Mesendoderm (in vitro differentiated cells): ENCODE results near the gene TEX51.

Experiments
- DNase-seq: peaks from one replicate; pipeline ENCODE4 v3.0.0; 2013
- H2AK5ac ChIP-seq: 2 replicates; pipeline ENCODE4 v1.6.1; 2013; ENCODE audit warnings: low read length, inconsistent platforms
- H2BK120ac ChIP-seq: 2 replicates; pipeline ENCODE4 v1.6.1; 2013; ENCODE audit warnings: low read depth, mild to moderate bottlenecking, low read length, moderate library complexity, mixed read lengths
- H2BK15ac ChIP-seq: replicated peaks from 2 replicates; pipeline ENCODE4 v1.6.1; 2013; ENCODE audit warnings: low read depth, mild to moderate bottlenecking, moderate library complexity
- H2BK5ac ChIP-seq: 2 replicates; pipeline ENCODE4 v1.6.1; 2013; ENCODE audit warnings: low read length, inconsistent platforms
- H3K18ac ChIP-seq: 2 replicates; pipeline ENCODE4 v1.6.1; 2013; ENCODE audit warnings: mild to moderate bottlenecking, low read length, mixed read lengths
- H3K23ac ChIP-seq: one replicate; pipeline ENCODE4 v1.6.1; 2013; ENCODE audit warnings: low read length
- H3K27ac ChIP-seq: 2 replicates; pipeline ENCODE4 v1.5.1; 2013; ENCODE audit warnings: low read depth, mild to moderate bottlenecking, inconsistent platforms, low read length, moderate library complexity
- H3K27me3 ChIP-seq: 2 replicates; pipeline ENCODE4 v1.6.1; 2013; ENCODE audit warnings: low read length, control low read depth, mild to moderate bottlenecking, inconsistent platforms; ENCODE audit not compliant: insufficient read depth, poor library complexity
- H3K36me3 ChIP-seq: 2 replicates; pipeline ENCODE4 v1.6.1; 2013; ENCODE audit warnings: low read length, inconsistent platforms; ENCODE audit not compliant: control insufficient read depth, insufficient read depth
- H3K4ac ChIP-seq: one replicate; pipeline ENCODE4 v1.6.1; 2013; ENCODE audit warnings: low read depth, mild to moderate bottlenecking, low read length, moderate library complexity
- H3K4me1 ChIP-seq: 2 replicates; pipeline ENCODE4 v1.6.1; 2013; ENCODE audit warnings: low read depth, low read length, inconsistent platforms; ENCODE audit not compliant: control insufficient read depth
- H3K4me2 ChIP-seq: 2 replicates; pipeline ENCODE4 v1.6.1; 2013; ENCODE audit warnings: low read length
- H3K4me3 ChIP-seq: 2 replicates; pipeline ENCODE4 v1.5.1; 2013; ENCODE audit warnings: mild to moderate bottlenecking, low read length
- H3K56ac ChIP-seq: one replicate; pipeline ENCODE4 v1.6.1; 2013; ENCODE audit warnings: low read length
- H3K79me1 ChIP-seq: 2 replicates; pipeline ENCODE4 v1.6.1; 2013; ENCODE audit warnings: low read length, inconsistent platforms
- H3K79me2 ChIP-seq: 2 replicates; pipeline ENCODE4 v1.6.1; 2013; ENCODE audit warnings: mild to moderate bottlenecking, low read length; ENCODE audit not compliant: control insufficient read depth, insufficient read depth
- H3K9ac ChIP-seq: 2 replicates; pipeline ENCODE4 v1.6.1; 2013; ENCODE audit warnings: low read length, inconsistent platforms
- H4K5ac ChIP-seq: one replicate; pipeline ENCODE4 v1.6.1; 2013; ENCODE audit warnings: low read length
- H4K8ac ChIP-seq: one replicate; pipeline ENCODE4 v1.6.1; 2013; ENCODE audit warnings: low read depth, mild to moderate bottlenecking, control low read depth, low read length, moderate library complexity
- WGBS: extraction: QIAGEN DNeasy Blood & Tissue Kit; methylation state at CpG from one replicate; pipeline ENCODE4 v1.1.7; 2013; ENCODE audit warnings: low lambda C conversion rate, missing lambda C conversion rate; ENCODE audit not compliant: insufficient coverage; ENCODE audit errors: extremely low coverage; 5-methylcytosine and 5-hydroxymethylcytosine counted together

Gene TEX51

GRCh38 chr2:126882736-126883665 lies 15.7 kb upstream of the TEX51 start:
- no peak overlapping the region for H3K18ac ChIP-seq
- H3K23ac ChIP-seq = no peak overlapping the region
- no peaks in the 10 kb centered on the region for H3K27me3 ChIP-seq
- H4K8ac ChIP-seq = no peak overlapping the region
- no peak overlapping the region for H2BK15ac ChIP-seq
- H3K9ac ChIP-seq = no peak overlapping the region
- H2BK120ac ChIP-seq = no peak overlapping the region
- H4K5ac ChIP-seq = no peak overlapping the region
- no peak for DNase-seq
- H2AK5ac ChIP-seq = no peak overlapping the region
- no CpG with 5 or more reads among the region's 7 CpGs for WGBS
- H3K4me1 ChIP-seq = no peaks in the 10 kb centered on the region
- no peaks in the 10 kb centered on the region for H3K79me2 ChIP-seq
- no peak overlapping the region for H3K4me3 ChIP-seq
- H3K27ac ChIP-seq = no peak overlapping the region
- no peak overlapping the region for H3K56ac ChIP-seq
- H3K4me2 ChIP-seq = no peak overlapping the region
- H3K79me1 ChIP-seq = no peaks in the 10 kb centered on the region
- no peaks in the 10 kb centered on the region for H3K36me3 ChIP-seq
- H2BK5ac ChIP-seq = no peak overlapping the region
- H3K4ac ChIP-seq = no peak overlapping the region

- H3K27me3 ChIP-seq = no peaks in the 10 kb centered on the region
- H3K9ac ChIP-seq = no peak overlapping the region
- H3K36me3 ChIP-seq = no peaks in the 10 kb centered on the region
- H3K23ac ChIP-seq = no peak overlapping the region
- no peak overlapping the region for H3K4me2 ChIP-seq
- no peak overlapping the region for H3K18ac ChIP-seq
- H3K79me2 ChIP-seq = no peaks in the 10 kb centered on the region
- no peaks in the 10 kb centered on the region for H3K79me1 ChIP-seq
- no peak overlapping the region for H2AK5ac ChIP-seq
- no peak overlapping the region for H2BK15ac ChIP-seq
- H3K4ac ChIP-seq = no peak overlapping the region
- H3K27ac ChIP-seq = no peak overlapping the region
- no peak overlapping the region for H4K8ac ChIP-seq
- DNase-seq = no peak
- H3K4me1 ChIP-seq = no peaks in the 10 kb centered on the region
- no CpG with 5 or more reads among the region's 6 CpGs for WGBS
- H3K4me3 ChIP-seq = no peak overlapping the region
- H3K56ac ChIP-seq = no peak overlapping the region
- H2BK120ac ChIP-seq = no peak overlapping the region
- H2BK5ac ChIP-seq = no peak overlapping the region
- no peak overlapping the region for H4K5ac ChIP-seq
These were observed 15.0 kb upstream of the TEX51 start for GRCh38 chr2:126883666-126884040.

- WGBS = no CpG with 5 or more reads among the region's 21 CpGs
- Histone ChIP-seq H3K79me2 (no peaks in the 10 kb centered on the region), H3K9ac (no peak overlapping the region), H3K4ac (no peak overlapping the region), H3K23ac (no peak overlapping the region), H4K5ac (no peak overlapping the region), H3K4me1 (no peaks in the 10 kb centered on the region), H2BK5ac (no peak overlapping the region), H3K79me1 (no peaks in the 10 kb centered on the region), H3K56ac (no peak overlapping the region), H3K36me3 (no peaks in the 10 kb centered on the region), H3K4me2 (no peak overlapping the region), H4K8ac (no peak overlapping the region), H2BK120ac (no peak overlapping the region), H2BK15ac (no peak overlapping the region), H3K4me3 (no peak overlapping the region), H3K18ac (no peak overlapping the region), H3K27ac (no peak overlapping the region), H2AK5ac (no peak overlapping the region), H3K27me3 (no peaks in the 10 kb centered on the region)
- DNase-seq = no peak
These were observed 13.6 kb upstream of the TEX51 start for GRCh38 chr2:126884861-126885750.

- H2AK5ac ChIP-seq = no peak overlapping the region
- no peaks in the 10 kb centered on the region for H3K27me3 ChIP-seq
- H3K56ac ChIP-seq = peak overlapping the region; percentile 77
- no peaks in the 10 kb centered on the region for H3K79me1 ChIP-seq
- no peak for DNase-seq
- H3K9ac ChIP-seq = peak overlapping the region; percentile 23
- H3K36me3 ChIP-seq = no peaks in the 10 kb centered on the region
- H3K23ac ChIP-seq = no peak overlapping the region
- H2BK15ac ChIP-seq = no peak overlapping the region
- H3K4me3 ChIP-seq = no peak overlapping the region
- H3K79me2 ChIP-seq = no peaks in the 10 kb centered on the region
- H2BK120ac ChIP-seq = no peak overlapping the region
- H3K4me2 ChIP-seq = peak overlapping the region; percentile 46
- WGBS = no CpG with 5 or more reads among the region's 18 CpGs
- H4K5ac ChIP-seq = no peak overlapping the region
- peak overlapping the region; percentile 22 for H3K18ac ChIP-seq
- H4K8ac ChIP-seq = no peak overlapping the region
- H3K27ac ChIP-seq = no peak overlapping the region
- H2BK5ac ChIP-seq = no peak overlapping the region
- no peaks in the 10 kb centered on the region for H3K4me1 ChIP-seq
- peak overlapping the region; percentile 21 for H3K4ac ChIP-seq
These were observed 12.9 kb upstream of the TEX51 start for GRCh38 chr2:126885751-126886210.

- WGBS = no CpG with 5 or more reads among the region's 40 CpGs
- DNase-seq = peak; percentile 84
- H3K23ac ChIP-seq = no peak overlapping the region
- no peak overlapping the region for H3K27ac ChIP-seq
- no peak overlapping the region for H2AK5ac ChIP-seq
- H3K18ac ChIP-seq = peak overlapping the region; percentile 22
- peak overlapping the region; percentile 23 for H3K9ac ChIP-seq
- H2BK15ac ChIP-seq = no peak overlapping the region
- no peaks in the 10 kb centered on the region for H3K79me1 ChIP-seq
- H4K8ac ChIP-seq = no peak overlapping the region
- no peak overlapping the region for H4K5ac ChIP-seq
- peak overlapping the region; percentile 46 for H3K4me2 ChIP-seq
- H3K27me3 ChIP-seq = no peaks in the 10 kb centered on the region
- peak overlapping the region; percentile 79 for H3K56ac ChIP-seq
- no peak overlapping the region for H2BK120ac ChIP-seq
- H3K36me3 ChIP-seq = no peaks in the 10 kb centered on the region
- H3K4me3 ChIP-seq = no peak overlapping the region
- no peaks in the 10 kb centered on the region for H3K4me1 ChIP-seq
- no peaks in the 10 kb centered on the region for H3K79me2 ChIP-seq
- peak overlapping the region; percentile 21 for H3K4ac ChIP-seq
- H2BK5ac ChIP-seq = no peak overlapping the region
These were observed 12.3 kb upstream of the TEX51 start for GRCh38 chr2:126886211-126886915.
